Activated T-cell treated with anti-CD3 and anti-CD28 coated beads, Interleukin-2, amount 50 U/mL, for 72 hours (primary cell): Measurements from ENCODE around the gene SGPP2. TPM values are rescaled to one million over a fixed set of nuclear protein-coding genes. Genes with fewer than 3 reads are reported as not detected.
"Not testable (repeated sequence)": the region's sequence is repeated elsewhere in the genome, so short reads cannot be mapped to it uniquely, and the experiment has no call there.

Experiments
- ATAC-seq, 2 donors: fragments of 150-1000 bp; cut with Tn5 transposase; replicated peaks in 1 of 2; 2 replicates each; pipeline ENCODE4 v1.10.0; 2021; ENCODE audit warnings: moderate library complexity in 2 of 2, mild to moderate bottlenecking in 1 of 2
- DNase-seq, 2 donors: peaks; one replicate each; pipeline ENCODE4 v3.0.0; 2021 to 2022; ENCODE audit warnings: mixed read lengths in 1 of 2
- H3K27ac Mint-ChIP-seq: one replicate; pipeline ENCODE4 v1.8.0; 2022; ENCODE audit warnings: mild to moderate bottlenecking, moderate library complexity, mixed read lengths
- H3K27me3 Mint-ChIP-seq: one replicate; pipeline ENCODE4 v1.8.0; 2022; ENCODE audit warnings: low read depth, mixed read lengths
- H3K36me3 Mint-ChIP-seq, 2 donors: one replicate each; pipeline ENCODE4 v1.8.0; 2022; ENCODE audit warnings: mixed read lengths in 2 of 2, mild to moderate bottlenecking in 1 of 2; ENCODE audit not compliant: insufficient read depth in 2 of 2
- H3K4me1 Mint-ChIP-seq: one replicate; pipeline ENCODE4 v1.8.0; 2022; ENCODE audit warnings: low read depth, mixed read lengths
- H3K4me3 Mint-ChIP-seq, 2 donors: one replicate each; pipeline ENCODE4 v1.8.0; 2022; ENCODE audit warnings: mild to moderate bottlenecking in 2 of 2, mixed read lengths in 2 of 2, moderate library complexity in 2 of 2
- H3K9me3 Mint-ChIP-seq, 2 donors: one replicate each; pipeline ENCODE4 v1.8.0; 2022; ENCODE audit warnings: mixed read lengths in 2 of 2
- total RNA-seq, 2 donors: library from RNA; stranded (reverse); gene quantifications; one replicate each; pipeline ENCODE4 v1.2.3, GENCODE V29; 2022

SGPP2 gene
- total RNA-seq, 2 donors from 2014 or later, result 15.1 to 20.9 TPM

DNA sequence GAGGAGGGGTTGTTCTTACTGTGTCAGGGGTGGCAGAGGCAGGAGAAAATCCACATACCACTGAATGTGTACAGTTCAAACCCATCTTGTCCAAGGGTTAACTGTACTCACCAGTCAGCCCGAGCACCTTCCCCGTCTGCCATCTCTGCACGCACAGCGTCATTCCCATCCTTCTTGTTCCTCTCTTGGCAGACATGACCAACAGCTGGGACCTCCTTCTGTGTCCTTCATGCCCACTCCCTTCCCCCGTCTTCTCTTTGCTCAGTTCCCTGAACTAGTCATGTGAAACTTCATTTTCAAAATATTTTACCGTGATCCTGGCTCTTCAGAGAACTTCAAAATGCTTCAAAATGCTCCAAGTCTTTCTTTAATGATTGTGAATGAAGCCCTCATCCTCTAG lies 139.6 kb downstream of the SGPP2 start:
- DNase-seq, result no peak
- no peaks in the 10 kb centered on the region for H3K27me3 Mint-ChIP-seq
- H3K27ac Mint-ChIP-seq, result no peak overlapping the region
- H3K4me1 Mint-ChIP-seq, result no peaks in the 10 kb centered on the region
- no peaks in the 10 kb centered on the region for H3K9me3 Mint-ChIP-seq
- H3K36me3 Mint-ChIP-seq, result peaks cover 0 to 5% of the 10 kb centered on the region in 2 donors
- H3K4me3 Mint-ChIP-seq, result no peak overlapping the region
- ATAC-seq, result no peak

DNA sequence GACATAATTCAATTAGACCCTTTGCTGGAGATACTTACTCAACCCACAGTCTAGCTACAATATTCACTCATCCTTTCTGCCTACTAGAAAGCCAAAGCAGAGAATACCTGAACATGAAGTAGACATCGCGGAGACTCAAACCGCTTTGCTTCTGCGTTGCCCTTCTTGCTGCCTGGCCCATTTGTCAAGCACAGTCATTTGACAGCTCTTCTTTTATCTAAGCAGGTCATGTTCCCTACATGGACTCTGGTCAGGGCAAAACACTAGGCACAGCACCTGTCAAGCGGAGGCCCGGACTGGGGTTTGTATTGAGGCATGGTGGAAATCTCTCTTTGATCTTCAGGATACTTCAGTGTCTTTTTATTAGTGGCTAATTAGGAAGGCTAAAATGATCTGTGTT lies 141.9 kb downstream of the SGPP2 start:
- Mint-ChIP-seq H3K27ac (no peak overlapping the region), H3K27me3 (no peaks in the 10 kb centered on the region), H3K4me3 (no peak overlapping the region), H3K4me1 (no peaks in the 10 kb centered on the region), H3K9me3 (no peaks in the 10 kb centered on the region), H3K36me3 (peaks cover 0 to 8% of the 10 kb centered on the region in 2 donors)
- DNase-seq (no peak), ATAC-seq (no peak)

DNA sequence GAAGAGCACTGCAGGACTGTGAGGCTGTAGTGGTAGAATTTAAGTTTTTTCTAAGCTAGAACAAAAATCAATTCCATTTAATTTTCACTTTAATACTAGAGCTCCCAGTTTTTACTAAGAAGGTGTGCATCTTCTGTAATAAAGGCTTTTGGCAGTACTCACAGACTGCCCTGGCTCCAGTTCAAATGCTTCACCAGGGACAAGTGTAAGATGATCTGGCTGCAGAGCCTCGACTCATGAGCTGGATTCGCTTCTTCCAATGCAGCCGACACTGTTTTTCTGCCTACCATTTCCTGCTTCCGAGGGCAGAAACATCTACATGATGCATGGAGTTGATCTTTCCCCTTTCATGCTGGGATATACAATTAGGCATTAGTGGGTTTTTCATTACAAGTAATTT lies 144.5 kb downstream of the SGPP2 start:
- DNase-seq (no peak), ATAC-seq (no peak)
- no peak overlapping the region for H3K27ac Mint-ChIP-seq
- no peaks in the 10 kb centered on the region for H3K4me1 Mint-ChIP-seq
- H3K4me3 Mint-ChIP-seq, result no peak overlapping the region
- H3K27me3 Mint-ChIP-seq, result no peaks in the 10 kb centered on the region
- H3K9me3 Mint-ChIP-seq, result no peaks in the 10 kb centered on the region
- peaks cover 0 to 13% of the 10 kb centered on the region in 2 donors for H3K36me3 Mint-ChIP-seq

DNA sequence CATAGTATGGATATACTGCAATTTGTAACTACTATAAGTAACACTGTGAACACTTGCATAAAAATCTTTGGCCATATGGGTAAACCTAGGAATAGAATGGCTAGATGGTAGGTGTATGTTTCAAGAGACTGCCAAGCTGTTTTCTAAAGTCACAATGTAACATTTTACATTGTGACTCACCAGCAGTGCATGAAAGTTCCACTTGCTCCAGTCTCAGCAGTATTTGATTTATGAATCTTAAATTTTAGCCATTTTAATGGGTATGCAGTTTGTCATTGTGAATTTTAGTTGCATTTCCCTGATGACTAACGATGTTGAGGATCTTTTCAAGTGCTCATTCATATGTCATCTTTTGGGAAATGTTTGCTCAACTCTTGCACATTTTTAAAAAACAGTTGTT lies 145.5 kb downstream of the SGPP2 start:
- Mint-ChIP-seq H3K4me1 (no peaks in the 10 kb centered on the region), H3K4me3 (no peak overlapping the region), H3K36me3 (peaks cover 3 to 17% of the 10 kb centered on the region in 2 donors), H3K27ac (no peak overlapping the region), H3K9me3 (no peaks in the 10 kb centered on the region), H3K27me3 (no peaks in the 10 kb centered on the region)
- no peak for DNase-seq
- no peak for ATAC-seq

DNA sequence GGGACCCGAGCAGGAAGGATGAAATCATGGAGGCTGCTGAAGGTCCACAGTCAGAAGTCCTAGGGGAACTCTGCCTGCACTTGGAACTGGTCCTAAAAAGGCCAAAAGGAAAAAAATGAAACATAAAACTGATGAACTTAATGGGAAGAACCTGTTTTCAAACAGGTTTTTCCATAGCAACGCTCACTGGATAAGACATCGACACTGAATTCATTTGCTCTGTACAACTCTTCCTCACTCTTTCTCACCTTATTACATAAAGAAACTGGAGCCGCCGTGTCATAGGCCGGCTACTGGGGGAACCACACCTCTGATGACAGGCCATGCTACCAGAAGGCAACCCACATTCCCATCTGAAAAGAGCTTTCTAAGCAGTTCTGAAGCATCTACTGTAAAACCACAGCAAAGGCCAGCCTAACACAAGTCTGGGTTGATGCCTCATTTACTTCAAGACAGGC lies 147.9 kb downstream of the SGPP2 start:
- peak overlapping the region; percentile 41 for H3K27ac Mint-ChIP-seq
- no peak overlapping the region for H3K4me3 Mint-ChIP-seq

DNA sequence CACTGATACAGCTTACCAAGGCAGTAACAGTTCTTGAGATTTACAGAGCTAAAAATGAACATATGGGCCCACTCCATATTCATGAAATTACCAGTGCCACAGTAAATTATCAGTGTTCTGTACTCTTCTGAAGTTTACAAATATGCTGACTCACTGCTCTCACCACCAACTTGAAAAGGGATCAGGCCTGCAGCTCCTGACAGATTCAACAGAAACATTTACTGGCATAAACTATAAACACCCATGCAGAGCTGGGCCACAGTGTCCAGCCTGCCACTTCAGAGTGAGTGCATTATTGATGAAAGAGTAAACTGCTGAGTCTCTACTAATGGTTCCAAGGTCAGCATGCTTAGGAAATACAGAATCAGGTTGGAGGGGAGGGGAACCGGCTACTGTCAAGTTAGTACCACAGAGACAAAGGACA lies 148.4 kb downstream of the SGPP2 start:
- H3K27ac Mint-ChIP-seq, result peak overlapping the region; percentile 41

More for the DNA sequence above, 147.9 kb downstream of the SGPP2 start:
- DNase-seq (no peak), ATAC-seq (no peak)
- Mint-ChIP-seq H3K9me3 (no peaks in the 10 kb centered on the region), H3K27me3 (no peaks in the 10 kb centered on the region), H3K36me3 (peaks cover 3 to 17% of the 10 kb centered on the region in 2 donors), H3K4me1 (no peaks in the 10 kb centered on the region)

DNA sequence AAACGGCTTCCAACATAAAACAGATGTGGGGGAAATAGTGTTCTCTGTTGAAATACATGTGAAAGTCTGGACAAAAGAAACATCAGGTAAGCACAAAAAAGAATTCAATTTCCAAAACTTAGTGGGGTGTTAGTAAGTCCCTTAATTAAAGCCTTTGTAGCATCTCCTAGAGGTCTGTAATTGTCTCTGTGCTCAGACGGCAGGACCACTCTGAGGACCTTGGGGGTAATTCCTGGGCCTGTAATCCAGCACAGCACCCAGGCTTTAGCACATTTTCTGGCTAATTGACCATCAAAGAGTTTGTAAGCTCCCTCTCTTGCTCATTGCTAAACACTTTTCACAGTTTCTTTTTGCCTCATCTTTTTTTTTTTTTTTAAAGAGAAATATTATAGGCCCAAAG lies 151.3 kb downstream of the SGPP2 start:
- no peaks in the 10 kb centered on the region for H3K9me3 Mint-ChIP-seq
- H3K27ac Mint-ChIP-seq, result no peak overlapping the region
- DNase-seq (no peak), ATAC-seq (no peak)
- no peaks in the 10 kb centered on the region for H3K4me1 Mint-ChIP-seq
- H3K4me3 Mint-ChIP-seq, result no peak overlapping the region
- H3K36me3 Mint-ChIP-seq, result peaks cover 3 to 12% of the 10 kb centered on the region in 2 donors
- H3K27me3 Mint-ChIP-seq, result no peaks in the 10 kb centered on the region

More for the DNA sequence above, 148.4 kb downstream of the SGPP2 start:
- peaks cover 3 to 16% of the 10 kb centered on the region in 2 donors for H3K36me3 Mint-ChIP-seq
- H3K4me3 Mint-ChIP-seq, result no peak overlapping the region
- H3K9me3 Mint-ChIP-seq, result no peaks in the 10 kb centered on the region
- no peaks in the 10 kb centered on the region for H3K27me3 Mint-ChIP-seq
- no peaks in the 10 kb centered on the region for H3K4me1 Mint-ChIP-seq
- DNase-seq (no peak), ATAC-seq (no peak)

DNA sequence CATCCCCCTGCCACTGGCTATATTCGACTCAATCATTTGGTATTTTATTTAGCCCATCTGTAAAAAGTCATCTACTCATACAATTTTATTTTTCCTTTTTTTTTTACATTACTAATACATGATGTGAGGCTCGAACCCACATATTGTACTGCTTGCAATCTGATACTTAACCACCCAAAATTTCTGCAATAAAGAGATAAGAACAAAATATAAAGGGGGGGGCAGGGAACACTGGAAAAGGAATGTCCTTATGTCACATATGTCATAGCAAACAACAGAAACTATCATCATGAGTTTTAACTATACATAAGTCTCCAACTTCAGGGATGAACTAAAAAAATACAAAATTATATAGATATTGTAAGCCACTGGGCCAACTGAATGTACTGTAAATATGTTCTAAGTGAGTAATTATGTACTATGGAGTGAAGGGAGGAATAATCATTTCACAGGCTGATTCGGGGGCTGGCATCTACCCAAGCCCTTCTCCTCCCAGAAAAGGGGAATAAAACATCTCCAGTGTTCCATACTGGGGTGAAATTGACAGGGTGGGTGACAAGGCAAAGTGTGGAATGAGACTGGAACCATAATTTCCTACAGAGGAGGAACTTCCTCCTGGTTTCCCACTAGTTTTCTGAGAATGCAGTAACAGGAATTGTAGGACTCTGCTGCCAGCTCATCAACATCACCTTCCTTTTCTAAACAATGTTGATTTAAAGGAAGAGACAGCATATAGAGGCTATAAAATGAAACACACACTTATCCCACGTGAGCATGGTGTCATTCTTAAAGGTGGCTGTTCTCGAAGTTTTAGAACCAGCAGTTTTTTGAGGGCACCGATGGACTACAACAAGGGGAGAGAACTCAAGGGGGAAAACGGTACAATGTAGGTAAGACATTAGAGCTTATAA lies 152.1 kb downstream of the SGPP2 start:
- H3K9me3 Mint-ChIP-seq, result no peaks in the 10 kb centered on the region
- DNase-seq, result no peak
- H3K27ac Mint-ChIP-seq, result peak overlapping the region; percentile 39
- no peaks in the 10 kb centered on the region for H3K4me1 Mint-ChIP-seq
- no peak for ATAC-seq
- H3K27me3 Mint-ChIP-seq, result no peaks in the 10 kb centered on the region
- peaks cover 3 to 10% of the 10 kb centered on the region in 2 donors for H3K36me3 Mint-ChIP-seq
- no peak overlapping the region for H3K4me3 Mint-ChIP-seq

DNA sequence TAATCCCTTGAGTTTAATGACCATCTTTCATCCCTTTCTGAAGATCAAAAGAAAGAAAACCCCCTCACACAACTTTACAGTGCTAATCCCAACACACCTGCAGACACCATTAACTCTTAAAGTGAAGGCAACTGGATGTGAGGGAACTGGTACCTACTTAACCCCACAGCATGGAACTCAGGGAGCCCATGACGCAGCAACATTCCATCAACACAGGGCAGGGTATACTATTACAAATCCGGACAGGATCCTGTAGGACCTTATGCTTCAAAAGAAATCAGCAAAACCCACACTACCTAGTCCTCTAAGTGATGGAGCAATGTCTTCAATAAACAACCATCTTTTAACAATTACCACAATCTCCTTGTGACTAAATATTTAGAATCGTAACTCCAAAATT lies 153.0 kb downstream of the SGPP2 start:
- Mint-ChIP-seq H3K4me1 (no peaks in the 10 kb centered on the region), H3K27ac (no peak overlapping the region)

DNA sequence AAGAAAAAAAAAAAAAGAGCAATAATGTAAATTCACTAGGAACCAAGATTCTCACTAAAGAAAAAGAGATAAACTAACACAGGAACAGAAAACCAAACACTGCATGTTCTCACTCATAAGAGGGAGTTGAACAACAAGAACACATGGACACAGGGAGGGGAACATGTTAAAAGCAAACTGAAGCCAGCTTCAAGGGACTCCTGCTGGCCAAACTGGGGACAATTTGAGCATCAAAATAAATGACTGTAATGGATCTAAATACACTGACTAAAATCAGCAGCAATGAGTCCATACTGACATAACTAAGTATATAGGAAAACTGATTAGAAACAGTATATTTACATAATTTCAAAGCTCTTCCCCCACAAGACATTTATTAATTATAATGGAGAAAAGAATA lies 158.6 kb downstream of the SGPP2 start:
- H3K9me3 Mint-ChIP-seq, result peaks cover 0 to 3% of the 10 kb centered on the region in 2 donors
- H3K27me3 Mint-ChIP-seq, result no peaks in the 10 kb centered on the region
- no peak overlapping the region for H3K4me3 Mint-ChIP-seq
- peaks cover 9% of the 10 kb centered on the region for H3K4me1 Mint-ChIP-seq
- peaks cover 10 to 26% of the 10 kb centered on the region in 2 donors for H3K36me3 Mint-ChIP-seq
- no peak for DNase-seq
- no peak overlapping the region for H3K27ac Mint-ChIP-seq
- ATAC-seq, result no peak

More for the DNA sequence above, 153.0 kb downstream of the SGPP2 start:
- Mint-ChIP-seq H3K9me3 (no peaks in the 10 kb centered on the region), H3K4me3 (no peak overlapping the region), H3K27me3 (no peaks in the 10 kb centered on the region), H3K36me3 (peaks cover 6 to 8% of the 10 kb centered on the region in 2 donors)
- DNase-seq (no peak), ATAC-seq (no peak)

DNA sequence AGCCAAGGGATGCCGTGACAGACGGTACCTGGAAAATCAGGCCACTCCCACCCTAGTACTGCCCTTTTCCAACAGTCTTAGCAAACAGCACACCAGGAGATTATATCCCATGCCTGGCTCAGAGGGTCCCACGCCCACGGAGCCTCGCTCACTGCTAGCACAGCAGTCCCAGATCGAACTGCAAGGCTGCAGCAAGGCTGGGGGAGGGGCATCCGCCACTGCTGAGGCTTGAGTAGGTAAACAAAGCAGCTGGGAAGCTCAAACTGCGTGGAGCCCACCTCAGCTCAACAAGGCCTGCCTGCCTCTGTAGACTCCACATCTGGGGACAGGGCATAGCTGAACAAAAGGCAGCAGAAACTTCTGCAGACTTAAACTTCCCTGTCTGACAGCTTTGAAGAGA lies 160.2 kb downstream of the SGPP2 start:
- H3K27ac Mint-ChIP-seq, DNase-seq, ATAC-seq, H3K27me3 Mint-ChIP-seq, H3K4me3 Mint-ChIP-seq, H3K9me3 Mint-ChIP-seq: not testable (repeated sequence)
- H3K4me1 Mint-ChIP-seq, result peaks cover 14% of the 10 kb centered on the region
- H3K36me3 Mint-ChIP-seq, result peaks cover 16 to 36% of the 10 kb centered on the region in 2 donors

DNA sequence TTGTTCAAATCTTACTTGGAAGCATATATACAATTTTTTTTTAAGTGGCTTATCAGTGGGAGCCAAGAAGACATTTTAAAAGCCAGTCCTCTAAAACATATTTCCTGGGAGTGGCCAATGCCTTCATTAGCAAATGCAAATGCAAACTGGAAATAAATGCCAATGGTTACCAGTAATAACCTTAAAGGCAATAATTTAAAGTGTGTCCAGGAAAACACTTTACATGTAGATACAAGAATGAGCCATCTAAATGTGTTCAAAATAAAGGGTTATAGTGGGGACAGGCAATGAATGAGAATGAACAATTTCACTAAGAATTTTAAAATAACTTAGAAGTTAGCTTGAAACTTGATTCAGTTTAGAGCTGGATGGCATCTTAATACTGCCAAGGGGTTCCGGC lies 167.3 kb downstream of the SGPP2 start:
- H3K36me3 Mint-ChIP-seq, result peaks cover 9 to 55% of the 10 kb centered on the region in 2 donors
- no peak overlapping the region for H3K27ac Mint-ChIP-seq
- DNase-seq, result no peak
- no peak for ATAC-seq
- H3K27me3 Mint-ChIP-seq, result no peaks in the 10 kb centered on the region
- H3K4me1 Mint-ChIP-seq, result peaks cover 5% of the 10 kb centered on the region
- H3K4me3 Mint-ChIP-seq, result no peak overlapping the region
- peaks cover 0 to 2% of the 10 kb centered on the region in 2 donors for H3K9me3 Mint-ChIP-seq

DNA sequence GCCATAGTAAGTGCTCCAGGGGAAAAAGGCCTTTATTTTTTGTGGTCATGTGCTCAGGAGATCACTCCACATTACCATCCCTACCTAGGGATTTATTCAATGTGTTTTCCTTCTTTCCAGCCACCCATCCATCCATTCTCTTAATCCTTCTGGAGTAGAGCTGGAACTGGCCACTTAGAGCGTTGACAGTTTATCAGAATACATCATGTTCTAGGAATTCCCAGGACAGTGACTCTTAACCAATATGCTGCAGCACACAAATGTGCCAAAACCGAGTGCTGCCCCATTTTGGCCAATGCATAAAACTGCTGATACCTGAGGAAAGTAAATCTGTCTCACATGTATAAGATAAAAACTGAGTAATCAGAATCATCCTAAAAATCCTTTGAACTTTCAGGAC lies 167.8 kb downstream of the SGPP2 start:
- DNase-seq (no peak), ATAC-seq (no peak)
- no peak overlapping the region for H3K4me3 Mint-ChIP-seq
- H3K27ac Mint-ChIP-seq, result no peak overlapping the region
- peaks cover 9 to 51% of the 10 kb centered on the region in 2 donors for H3K36me3 Mint-ChIP-seq
- no peaks in the 10 kb centered on the region for H3K27me3 Mint-ChIP-seq
- peaks cover 0 to 2% of the 10 kb centered on the region in 2 donors for H3K9me3 Mint-ChIP-seq
- H3K4me1 Mint-ChIP-seq, result peaks cover 5% of the 10 kb centered on the region
